Hepatocyte (in vitro differentiated cells): Measurements from ENCODE around the gene SSTR4. TPM values are rescaled to one million over a fixed set of nuclear protein-coding genes. Genes with fewer than 3 reads are reported as not detected.

Source experiments
- DNase-seq: peaks from one replicate; pipeline ENCODE4 v3.0.0-alpha.2; 2016; ENCODE audit warnings: low spot score
- H2AFZ ChIP-seq: fragments of 200-600 bp; sonication (generic); 2 replicates; pipeline ENCODE4 v1.6.0; 2016; ENCODE audit warnings: antibody characterized with exemption, mild to moderate bottlenecking
- H3K27ac ChIP-seq: fragments of 200-600 bp; sonication (generic); 2 replicates; pipeline ENCODE4 v1.5.1; 2016; ENCODE audit warnings: mild to moderate bottlenecking
- H3K27me3 ChIP-seq: fragments of 200-600 bp; sonication (generic); 2 replicates; pipeline ENCODE4 v1.6.1; 2016
- H3K36me3 ChIP-seq: fragments of 200-600 bp; sonication (generic); replicated peaks from 2 replicates; pipeline ENCODE4 v1.5.1; 2016; ENCODE audit warnings: low read depth; ENCODE audit not compliant: insufficient read depth
- H3K4me1 ChIP-seq: fragments of 200-600 bp; sonication (generic); 2 replicates; pipeline ENCODE4 v1.5.1; 2016; ENCODE audit warnings: mild to moderate bottlenecking, moderate library complexity; ENCODE audit not compliant: insufficient read depth
- H3K4me2 ChIP-seq: fragments of 200-600 bp; sonication (generic); 2 replicates; pipeline ENCODE4 v1.6.0; 2016
- H3K4me3 ChIP-seq: fragments of 200-600 bp; sonication (generic); 2 replicates; pipeline ENCODE4 v1.5.1; 2016; ENCODE audit warnings: mild to moderate bottlenecking
- H3K79me2 ChIP-seq: fragments of 200-600 bp; sonication (generic); 2 replicates; pipeline ENCODE4 v1.6.0; 2017; ENCODE audit warnings: mild to moderate bottlenecking
- H3K9me2 ChIP-seq: fragments of 200-600 bp; sonication (generic); replicated peaks from 2 replicates; pipeline ENCODE4 v1.6.0; 2017; ENCODE audit warnings: mild to moderate bottlenecking; ENCODE audit not compliant: insufficient read depth
- H3K9me3 ChIP-seq: fragments of 200-600 bp; sonication (generic); 2 replicates; pipeline ENCODE4 v1.5.1; 2016; ENCODE audit warnings: low read depth, mild to moderate bottlenecking
- H4K20me1 ChIP-seq: fragments of 200-600 bp; sonication (generic); 2 replicates; pipeline ENCODE4 v1.6.0; 2016; ENCODE audit warnings: mild to moderate bottlenecking; ENCODE audit not compliant: insufficient read depth, poor library complexity, severe bottlenecking
- EZH2 ChIP-seq: fragments of 200-600 bp; sonication (generic); IDR thresholded peaks from 2 replicates; pipeline ENCODE4 v1.6.1; 2016; ENCODE audit warnings: antibody characterized with exemption, mild to moderate bottlenecking, borderline replicate concordance
- EZH2phosphoT487 ChIP-seq: fragments of 200-600 bp; sonication (generic); IDR thresholded peaks from one replicate; pipeline ENCODE4 v1.6.1; 2018; ENCODE audit warnings: antibody characterized with exemption, mild to moderate bottlenecking, low read depth, moderate library complexity; ENCODE audit not compliant: unreplicated experiment, severe bottlenecking
- WGBS: methylation state at CpG from one replicate; pipeline ENCODE4 v1.1.6; 2016; ENCODE audit warnings: low lambda C conversion rate; ENCODE audit errors: missing lambda C conversion rate; 5-methylcytosine and 5-hydroxymethylcytosine counted together
- polyA plus RNA-seq: library from polyadenylated mRNA; unstranded; fragments of >200 nt; fragmentation: Nextera tagmentation; extraction: Ambion mirVana; gene quantifications from 2 replicates; pipeline ENCODE4 v1.2.1, GENCODE V29; 2016
- total RNA-seq: library from RNA; depleted of rRNA; stranded (reverse); fragments of >200 nt; gene quantifications from 2 replicates; pipeline ENCODE4 v1.2.3, GENCODE V29; 2014
- TF ChIP-seq, protein P1 (sequence below): fragments of 200-600 bp; sonication (generic); IDR thresholded peaks from 2 replicates; pipeline ENCODE4 v1.5.1; 2016; ENCODE audit warnings: antibody characterized with exemption, mild to moderate bottlenecking; ENCODE audit not compliant: poor library complexity

SSTR4 gene
- total and polyA plus RNA-seq, 2 experiments from 2014 or later, result 0.53 TPM; not detected in 1

DNA sequence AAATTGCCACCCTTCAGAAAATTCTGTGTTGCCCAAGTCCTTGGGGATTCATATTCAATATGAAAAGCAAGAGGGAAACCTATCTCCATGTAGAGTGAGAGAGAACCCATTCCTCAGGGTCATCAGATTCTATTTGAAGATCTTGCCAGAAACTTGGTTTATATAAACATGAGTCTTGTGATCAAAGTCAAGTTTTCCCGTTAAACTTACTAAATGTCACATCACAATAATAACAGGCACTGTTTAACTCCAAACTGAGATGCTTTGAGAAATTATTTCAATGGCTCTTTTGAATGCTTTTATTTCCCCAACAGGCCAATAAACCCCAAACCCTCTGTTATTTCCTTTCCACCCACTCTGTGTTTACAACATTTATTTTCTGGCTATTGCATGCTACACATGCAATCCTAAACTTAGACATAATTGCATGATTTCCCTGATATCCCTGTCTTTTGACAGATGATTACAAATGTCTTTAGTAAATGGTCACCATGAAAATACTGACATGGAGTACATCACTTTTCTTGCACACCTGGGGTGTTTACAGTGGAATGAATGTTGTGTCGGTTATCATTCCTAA, 31.1 kb upstream of the SSTR4 start:
- H2AFZ ChIP-seq, result no peak overlapping the region
- no peak overlapping the region for H3K4me2 ChIP-seq
- no peaks in the 10 kb centered on the region for H3K27me3 ChIP-seq
- H3K4me3 ChIP-seq, result no peak overlapping the region
- no peaks in the 10 kb centered on the region for H3K9me3 ChIP-seq
- DNase-seq, result no peak
- TF ChIP-seq, protein P1, sequence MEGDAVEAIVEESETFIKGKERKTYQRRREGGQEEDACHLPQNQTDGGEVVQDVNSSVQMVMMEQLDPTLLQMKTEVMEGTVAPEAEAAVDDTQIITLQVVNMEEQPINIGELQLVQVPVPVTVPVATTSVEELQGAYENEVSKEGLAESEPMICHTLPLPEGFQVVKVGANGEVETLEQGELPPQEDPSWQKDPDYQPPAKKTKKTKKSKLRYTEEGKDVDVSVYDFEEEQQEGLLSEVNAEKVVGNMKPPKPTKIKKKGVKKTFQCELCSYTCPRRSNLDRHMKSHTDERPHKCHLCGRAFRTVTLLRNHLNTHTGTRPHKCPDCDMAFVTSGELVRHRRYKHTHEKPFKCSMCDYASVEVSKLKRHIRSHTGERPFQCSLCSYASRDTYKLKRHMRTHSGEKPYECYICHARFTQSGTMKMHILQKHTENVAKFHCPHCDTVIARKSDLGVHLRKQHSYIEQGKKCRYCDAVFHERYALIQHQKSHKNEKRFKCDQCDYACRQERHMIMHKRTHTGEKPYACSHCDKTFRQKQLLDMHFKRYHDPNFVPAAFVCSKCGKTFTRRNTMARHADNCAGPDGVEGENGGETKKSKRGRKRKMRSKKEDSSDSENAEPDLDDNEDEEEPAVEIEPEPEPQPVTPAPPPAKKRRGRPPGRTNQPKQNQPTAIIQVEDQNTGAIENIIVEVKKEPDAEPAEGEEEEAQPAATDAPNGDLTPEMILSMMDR, result no peak
- TF ChIP-seq EZH2phosphoT487 (no peak), EZH2 (no peak)
- H3K4me1 ChIP-seq, result peaks cover 8% of the 10 kb centered on the region
- H3K36me3 ChIP-seq, result no peaks in the 10 kb centered on the region
- peak overlapping the region; percentile 3 for H3K27ac ChIP-seq
- H4K20me1 ChIP-seq, result no peaks in the 10 kb centered on the region
- WGBS, result 82% methylated on average over 2 of the region's 2 CpGs
- H3K9me2 ChIP-seq, result no peaks in the 10 kb centered on the region
- H3K79me2 ChIP-seq, result no peaks in the 10 kb centered on the region

DNA sequence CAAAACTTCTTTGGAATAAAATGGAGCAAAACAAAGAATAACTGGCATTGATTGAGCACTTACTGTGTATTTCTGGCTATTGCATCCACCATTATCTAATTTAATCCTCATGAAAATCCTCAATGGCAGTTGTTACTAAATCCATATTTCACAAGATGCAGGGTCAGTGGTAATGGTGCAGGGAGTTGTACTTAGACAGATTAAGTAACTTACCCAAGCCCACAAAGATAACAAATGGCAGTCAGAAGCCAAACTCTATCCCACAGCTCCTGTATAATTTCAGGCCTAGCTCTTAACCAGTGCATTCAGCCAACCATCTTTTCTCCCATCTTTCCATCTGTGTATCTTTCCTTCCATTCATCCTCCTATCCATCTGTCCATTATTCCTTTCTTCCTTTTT, 29.3 kb upstream of the SSTR4 start:
- TF ChIP-seq, protein P1, result no peak
- TF ChIP-seq EZH2phosphoT487 (no peak), EZH2 (no peak)
- Histone ChIP-seq H3K79me2 (no peaks in the 10 kb centered on the region), H3K27me3 (no peaks in the 10 kb centered on the region), H2AFZ (no peak overlapping the region), H3K36me3 (no peaks in the 10 kb centered on the region), H3K9me2 (no peaks in the 10 kb centered on the region), H3K4me2 (no peak overlapping the region), H3K4me3 (no peak overlapping the region), H3K27ac (no peak overlapping the region), H3K4me1 (peaks cover 3% of the 10 kb centered on the region), H3K9me3 (no peaks in the 10 kb centered on the region), H4K20me1 (no peaks in the 10 kb centered on the region)
- DNase-seq, result no peak

DNA sequence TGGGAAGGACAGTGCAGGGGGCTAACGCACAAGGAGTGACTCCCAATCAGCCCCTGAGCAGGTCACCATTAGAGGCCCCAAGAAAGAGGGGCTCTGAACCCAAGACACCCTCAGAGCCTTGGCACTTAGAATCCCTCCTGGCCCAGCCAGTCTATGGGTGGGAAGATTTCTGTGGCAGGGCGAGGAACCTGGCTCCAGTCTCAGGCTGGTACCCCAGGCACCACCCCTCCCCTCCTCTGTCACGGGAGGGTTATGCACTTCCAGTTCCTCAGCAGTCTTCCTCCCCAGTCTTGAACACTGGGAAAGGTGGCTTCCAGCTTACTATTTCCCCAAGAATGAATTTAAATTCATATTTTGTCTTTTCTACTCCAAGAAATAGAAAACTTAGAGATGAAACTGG, 27.6 kb upstream of the SSTR4 start:
- Histone ChIP-seq H2AFZ (no peak overlapping the region), H4K20me1 (no peaks in the 10 kb centered on the region), H3K27ac (no peak overlapping the region), H3K4me3 (no peak overlapping the region), H3K36me3 (no peaks in the 10 kb centered on the region), H3K9me2 (no peaks in the 10 kb centered on the region), H3K79me2 (no peaks in the 10 kb centered on the region), H3K27me3 (no peaks in the 10 kb centered on the region), H3K4me2 (no peak overlapping the region), H3K4me1 (peaks cover 3% of the 10 kb centered on the region), H3K9me3 (no peaks in the 10 kb centered on the region)
- 86% methylated on average over 3 of the region's 3 CpGs for WGBS
- DNase-seq, result no peak
- TF ChIP-seq EZH2phosphoT487, result no peak

DNA sequence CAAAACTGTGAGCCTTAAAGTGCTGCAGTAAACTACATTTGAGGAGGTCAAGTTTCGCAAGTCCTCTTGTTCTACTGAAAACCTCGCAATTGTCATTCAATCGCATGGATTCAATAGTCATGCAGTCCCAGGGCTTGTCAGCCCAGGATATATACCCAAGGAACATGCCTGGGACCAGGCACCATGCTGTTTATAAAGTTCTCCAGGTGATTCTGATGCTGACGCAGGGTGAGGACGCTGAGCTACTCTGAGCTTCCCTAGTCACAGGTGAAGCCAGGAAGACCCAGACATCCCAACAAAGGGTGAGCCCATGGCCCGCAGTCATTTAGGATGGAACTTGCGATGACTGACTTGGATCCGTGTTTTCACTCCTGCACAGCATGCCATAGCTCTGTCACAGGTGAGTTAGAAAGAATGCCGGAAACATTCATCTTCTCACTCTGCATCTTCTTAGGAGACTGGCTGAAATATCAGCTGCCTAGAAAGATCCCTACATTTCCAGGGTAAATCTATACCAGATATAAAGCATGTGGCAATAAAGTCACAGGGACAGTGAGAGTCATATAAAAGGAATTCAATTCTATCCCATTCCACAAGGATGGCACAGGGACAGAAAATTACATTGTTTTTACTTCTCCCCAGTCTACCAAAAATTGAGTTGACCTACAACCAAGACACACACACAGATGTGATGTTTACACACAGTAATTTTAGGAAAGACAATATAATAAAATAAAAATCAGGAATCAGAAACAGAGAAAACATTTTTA, 27.0 kb upstream of the SSTR4 start:
- Histone ChIP-seq H2AFZ (no peak overlapping the region), H3K27ac (no peak overlapping the region), H4K20me1 (no peaks in the 10 kb centered on the region), H3K9me3 (no peaks in the 10 kb centered on the region), H3K9me2 (no peaks in the 10 kb centered on the region), H3K4me3 (no peak overlapping the region), H3K4me2 (no peak overlapping the region), H3K4me1 (peaks cover 3% of the 10 kb centered on the region), H3K36me3 (no peaks in the 10 kb centered on the region), H3K79me2 (no peaks in the 10 kb centered on the region), H3K27me3 (no peaks in the 10 kb centered on the region)
- 97% methylated on average over 9 of the region's 9 CpGs for WGBS
- DNase-seq, result no peak
- TF ChIP-seq, protein P1, result no peak
